ENCODE results near the gene HACD2. TPM values are rescaled to one million over a fixed set of nuclear protein-coding genes. Genes with fewer than 3 reads are reported as not detected.

Gene HACD2
- total and polyA plus RNA-seq, 2 donors (not counting 3 experiments of a cell fraction or from before 2014, with no cell fraction given), result 17.0 to 20.9 TPM

DNA sequence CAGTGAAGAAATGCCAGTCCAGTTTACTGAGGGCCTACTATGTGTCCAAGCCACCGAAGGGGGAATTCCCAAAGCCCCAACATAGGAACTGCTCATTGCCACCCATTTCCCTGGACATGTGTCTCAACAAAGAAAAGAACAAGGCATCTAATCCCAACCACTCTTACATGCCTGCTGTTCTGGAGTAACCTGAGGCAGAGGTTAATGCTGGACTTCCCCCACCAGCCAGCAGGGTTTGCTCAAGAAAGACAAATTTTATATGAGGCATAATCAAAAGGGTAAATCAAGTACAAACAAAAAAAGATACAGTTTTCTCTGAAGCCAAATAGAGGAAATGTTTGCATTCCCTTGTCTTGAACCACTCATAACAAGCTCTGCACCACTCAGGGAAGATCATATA lies 140.1 kb downstream of the HACD2 start:
- dilution Hi-C loops (cut with MboI; ENCODE audit: extremely low pct_ligation_motif_present, low sequenced_read_pairs), result no loop called here
- H3K4me3 ChIP-seq (replicated peaks in 1 of 3; ENCODE audit: insufficient read depth in 1 of 3, low read depth in 1 of 3, low read length in 3 of 3), result no peak overlapping the region
- no peaks in the 10 kb centered on the region for H3K79me2 ChIP-seq (ENCODE audit: control insufficient read depth, insufficient read depth, low read length)
- POLR2A ChIA-PET, result no interaction called here
- TF ChIP-seq MYC (IDR thresholded peaks at IDR 0.05; ENCODE audit: low read depth, low read length) (no peak), EZH2 (IDR thresholded peaks at IDR 0.05; ENCODE audit: borderline replicate concordance, low read depth, low read length, severe bottlenecking) (no peak), JUN (IDR thresholded peaks at IDR 0.05; ENCODE audit: borderline replicate concordance, insufficient read depth, insufficient read length, low read depth) (no peak), GATA2 (IDR thresholded peaks at IDR 0.05; ENCODE audit: insufficient read depth, insufficient read length, low read depth, low read length) (no peak), FOS (IDR thresholded peaks at IDR 0.05; ENCODE audit: borderline replicate concordance, insufficient read depth, low read length) (no peak), POLR2AphosphoS5 (IDR thresholded peaks at IDR 0.05; ENCODE audit: insufficient read depth, low read depth, low read length) (no peak), POLR2A (IDR thresholded peaks at IDR 0.05; ENCODE audit: low read depth, low read length) (no peak)
- TF ChIP-seq, protein P1, sequence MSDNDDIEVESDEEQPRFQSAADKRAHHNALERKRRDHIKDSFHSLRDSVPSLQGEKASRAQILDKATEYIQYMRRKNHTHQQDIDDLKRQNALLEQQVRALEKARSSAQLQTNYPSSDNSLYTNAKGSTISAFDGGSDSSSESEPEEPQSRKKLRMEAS (IDR thresholded peaks at IDR 0.05; ENCODE audit: insufficient read depth, insufficient read length), result no peak
- TF ChIP-seq, protein P2, sequence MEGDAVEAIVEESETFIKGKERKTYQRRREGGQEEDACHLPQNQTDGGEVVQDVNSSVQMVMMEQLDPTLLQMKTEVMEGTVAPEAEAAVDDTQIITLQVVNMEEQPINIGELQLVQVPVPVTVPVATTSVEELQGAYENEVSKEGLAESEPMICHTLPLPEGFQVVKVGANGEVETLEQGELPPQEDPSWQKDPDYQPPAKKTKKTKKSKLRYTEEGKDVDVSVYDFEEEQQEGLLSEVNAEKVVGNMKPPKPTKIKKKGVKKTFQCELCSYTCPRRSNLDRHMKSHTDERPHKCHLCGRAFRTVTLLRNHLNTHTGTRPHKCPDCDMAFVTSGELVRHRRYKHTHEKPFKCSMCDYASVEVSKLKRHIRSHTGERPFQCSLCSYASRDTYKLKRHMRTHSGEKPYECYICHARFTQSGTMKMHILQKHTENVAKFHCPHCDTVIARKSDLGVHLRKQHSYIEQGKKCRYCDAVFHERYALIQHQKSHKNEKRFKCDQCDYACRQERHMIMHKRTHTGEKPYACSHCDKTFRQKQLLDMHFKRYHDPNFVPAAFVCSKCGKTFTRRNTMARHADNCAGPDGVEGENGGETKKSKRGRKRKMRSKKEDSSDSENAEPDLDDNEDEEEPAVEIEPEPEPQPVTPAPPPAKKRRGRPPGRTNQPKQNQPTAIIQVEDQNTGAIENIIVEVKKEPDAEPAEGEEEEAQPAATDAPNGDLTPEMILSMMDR (IDR thresholded peaks at IDR 0.05; ENCODE audit: extremely low read depth in 1 of 2, insufficient read depth in 1 of 2, low read depth in 1 of 2, low read length in 2 of 2), result no peak
- no peak for FAIRE-seq
- H3K36me3 ChIP-seq (ENCODE audit: control insufficient read depth in 2 of 2, extremely low read depth in 1 of 2, insufficient read depth in 2 of 2, low read length in 2 of 2), result no peaks in the 10 kb centered on the region
- no peaks in the 10 kb centered on the region for H4K20me1 ChIP-seq (replicated peaks; ENCODE audit: control insufficient read depth, extremely low read depth, insufficient read depth, low read length)
- no peak overlapping the region for H3K27ac ChIP-seq (ENCODE audit: insufficient read depth, low read depth, low read length)
- no peak overlapping the region for H3K4me2 ChIP-seq (ENCODE audit: insufficient read depth, low read length)
- no peak overlapping the region for H3K9ac ChIP-seq (replicated peaks; ENCODE audit: extremely low read depth, insufficient read depth, low read length)
- no peak overlapping the region for H2AFZ ChIP-seq (ENCODE audit: low read depth, low read length)
- peaks cover 29 to 49% of the 10 kb centered on the region in 2 experiments for H3K27me3 ChIP-seq (ENCODE audit: control insufficient read depth in 2 of 2, insufficient read depth in 2 of 2, low read length in 2 of 2)
- no peaks in the 10 kb centered on the region for H3K9me3 ChIP-seq (replicated peaks; ENCODE audit: control insufficient read depth, insufficient read depth, low read length)
- no peaks in the 10 kb centered on the region for H3K4me1 ChIP-seq (ENCODE audit: control insufficient read depth, extremely low read depth, insufficient read depth, low read length)
- no peaks in the 10 kb centered on the region for H3K9me1 ChIP-seq (replicated peaks; ENCODE audit: control insufficient read depth, extremely low read depth, insufficient read depth, low read length)
- CTCF ChIA-PET, result interaction anchor here (1.1 kb wide), 1 partner anchor 13 kb away, joined by 3 read pairs; no protein-coding TSS in a partner anchor
- BruUV-seq (replicated peaks), result no TSS peak
- no peak for DNase-seq (ENCODE audit: low read depth, low spot score)
- intact Hi-C loops (cut with micrococcal nuclease), result loop anchor here (5.0 kb wide), 1 partner anchor 113 kb away; no protein-coding TSS in a partner anchor

Data from endothelial cell of umbilical vein (primary cell).